Frontal cortex (tissue), 1 donor: ENCODE results near the gene PTPRU. TPM values are rescaled to one million over a fixed set of nuclear protein-coding genes. Genes with fewer than 3 reads are reported as not detected.

Experiments used
- total RNA-seq: library from RNA; depleted of rRNA; stranded (reverse); fragments of >200 nt; gene quantifications from one replicate; pipeline ENCODE4 v1.2.3, GENCODE V29; 2014

Gene PTPRU
- total RNA-seq, 1 donor from 2014 or later: 30.2 TPM

Other genes with a start within 250 kb of the PTPRU start
- gene TMEM200B, start 112.6 kb upstream of the PTPRU start, total RNA-seq: 0.82 TPM
- 49.7 TPM for gene SRSF4, start 54.6 kb upstream of the PTPRU start, total RNA-seq
- 13.5 TPM for gene MECR, start 5.6 kb upstream of the PTPRU start, total RNA-seq